Measurements from ENCODE around the gene TIAM1.

TIAM1 gene

DNA sequence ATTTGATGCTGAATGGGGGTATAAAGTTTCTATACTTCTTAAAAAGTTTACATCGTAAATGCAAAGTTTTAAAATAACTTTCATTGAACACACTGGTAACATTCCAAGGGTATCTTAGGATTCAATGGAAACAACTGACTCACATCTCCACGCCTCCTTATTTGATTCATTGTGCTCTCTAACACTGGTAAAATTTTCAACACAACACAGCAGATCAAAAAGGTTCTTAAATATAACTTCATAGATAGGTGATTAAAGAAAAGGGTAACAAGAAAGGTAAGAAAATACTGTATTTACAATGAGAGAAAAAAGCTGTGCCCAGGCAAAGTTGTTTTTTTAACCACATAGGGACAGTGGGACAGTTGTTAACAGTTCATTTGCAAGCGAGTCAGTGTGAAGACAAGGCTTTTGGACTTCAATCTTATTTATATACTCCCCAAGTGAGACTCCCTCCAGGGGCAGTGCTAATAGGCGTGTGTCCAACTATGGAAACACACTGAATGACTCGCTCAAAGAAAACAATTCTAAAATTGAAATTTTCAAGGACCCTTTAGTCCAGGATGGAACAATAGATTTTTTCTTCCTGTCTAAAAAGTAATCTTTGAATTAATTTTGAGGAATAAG is 140.5 kb downstream of the TIAM1 start:
- no peak for DNase-seq (ENCODE audit: low spot score)

GRCh38 chr21:31201548-31201947 is 142.5 kb downstream of the TIAM1 start:
- no peak for DNase-seq (ENCODE audit: low spot score)

DNA sequence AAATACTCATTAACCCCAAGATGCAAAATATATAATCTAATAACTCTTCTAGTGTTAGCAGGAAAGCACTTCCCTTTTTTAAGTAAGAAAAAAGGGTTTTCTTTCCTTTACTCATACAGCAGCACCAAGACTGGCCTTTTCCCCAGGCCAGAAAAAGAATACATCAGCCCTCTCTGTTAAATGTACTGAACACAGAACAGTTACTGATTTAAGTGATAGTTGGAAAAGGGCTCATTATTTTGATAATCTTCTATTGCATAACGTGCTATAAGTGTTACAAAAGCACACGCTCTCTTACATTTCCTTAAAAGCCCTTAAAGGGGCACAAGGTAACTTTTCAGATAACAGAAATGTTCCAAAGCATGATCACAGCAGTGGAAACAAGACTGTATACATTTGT is 142.9 kb downstream of the TIAM1 start:
- DNase-seq (ENCODE audit: low spot score) = no peak

- DNase-seq (ENCODE audit: low spot score) = peak; percentile 21
These were observed 145.5 kb downstream of the TIAM1 start for GRCh38 chr21:31198575-31198974.

DNA sequence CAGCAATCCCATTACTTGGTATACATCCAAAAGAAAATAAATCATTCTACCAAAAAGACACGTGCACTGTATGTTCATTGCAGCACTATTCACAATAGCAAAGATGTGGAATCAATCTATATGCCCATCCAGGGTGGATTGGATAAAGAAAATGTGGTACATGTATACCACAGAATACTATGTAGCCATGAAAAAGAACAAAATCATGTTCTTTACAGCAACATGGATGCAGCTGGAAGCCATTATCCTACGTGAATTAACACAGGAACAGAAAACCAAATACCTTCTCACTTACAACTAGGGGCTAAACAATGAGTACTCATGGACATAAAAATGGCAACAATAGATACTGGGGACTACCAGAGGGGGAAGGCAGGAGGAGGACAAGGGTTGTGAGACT is 147.3 kb downstream of the TIAM1 start:
- DNase-seq (ENCODE audit: low spot score) = no peak

DNA sequence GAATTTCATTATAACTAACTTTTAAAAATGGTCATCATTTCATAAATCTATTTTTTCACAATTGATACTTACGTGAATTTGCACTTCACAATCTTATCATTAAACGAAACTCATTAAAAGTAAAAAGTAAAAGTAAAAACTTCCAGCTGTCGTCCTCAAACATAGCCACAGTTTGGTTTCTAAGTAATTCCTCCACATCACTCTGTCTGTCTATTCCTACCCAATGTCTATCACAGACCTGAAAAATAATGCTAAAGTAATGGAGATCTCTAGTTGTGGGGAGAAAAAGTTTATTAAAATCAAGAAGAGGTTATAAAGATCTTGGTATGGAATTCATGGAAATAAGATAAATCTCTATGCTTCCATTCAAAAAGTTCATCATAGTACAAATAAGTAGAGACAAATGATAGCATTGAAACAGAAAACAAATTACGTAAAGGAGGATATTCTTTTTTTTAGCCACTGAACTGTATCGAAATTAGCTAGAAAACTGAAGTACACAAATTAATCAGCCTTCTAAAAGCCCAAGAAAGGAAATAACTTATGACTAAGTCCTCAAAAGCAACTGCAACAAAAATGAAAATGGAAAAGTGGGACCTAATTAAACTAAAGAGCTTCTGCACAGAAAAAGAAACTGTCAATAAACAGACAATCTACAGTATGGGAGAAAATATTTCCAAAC is 148.6 kb downstream of the TIAM1 start:
- DNase-seq (ENCODE audit: low spot score) = no peak

GRCh38 chr21:31194510-31195293 is 149.4 kb downstream of the TIAM1 start:
- no peak for DNase-seq (ENCODE audit: low spot score)

DNA sequence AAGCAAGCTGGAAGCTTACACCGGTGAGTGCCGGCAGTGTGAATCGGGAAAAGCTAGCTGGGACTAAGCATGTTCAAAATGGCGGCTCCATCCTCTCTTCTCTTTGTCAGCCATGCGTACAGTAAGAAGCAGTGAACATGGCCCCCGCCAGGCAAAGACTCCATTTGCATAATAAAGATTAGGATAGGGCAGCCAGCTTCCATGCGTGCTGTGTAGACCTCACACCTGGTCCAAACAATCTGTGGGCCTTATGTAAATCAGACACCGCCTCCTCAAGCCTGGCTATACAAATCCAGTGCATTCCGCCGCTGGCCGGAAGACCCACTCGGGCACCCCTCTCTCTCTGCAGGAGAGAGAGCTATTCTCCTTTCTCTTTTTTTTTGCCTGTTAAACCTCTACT is 150.3 kb downstream of the TIAM1 start:
- DNase-seq (ENCODE audit: low spot score) = no peak

DNA sequence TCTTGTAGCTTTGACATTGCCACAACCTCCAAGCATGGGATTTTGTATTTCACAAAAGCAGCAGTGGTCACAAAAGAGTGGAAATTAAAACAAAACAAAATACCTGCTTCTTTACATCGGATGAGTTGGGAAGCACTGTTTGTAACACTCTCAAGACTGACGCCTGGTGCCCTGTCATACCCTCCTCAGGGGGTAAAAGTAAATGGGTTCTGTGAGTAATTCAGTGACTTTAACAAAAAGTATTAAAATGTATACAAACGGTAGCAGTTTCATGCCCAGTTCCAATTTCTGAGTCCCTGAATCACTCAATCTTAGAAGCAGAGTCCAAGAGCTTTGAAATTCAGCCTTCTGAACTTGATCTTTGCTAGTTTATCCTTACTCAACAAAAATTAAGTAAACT is 152.5 kb downstream of the TIAM1 start:
- no peak for DNase-seq (ENCODE audit: low spot score)

GRCh38 chr21:31190516-31190915 is 153.5 kb downstream of the TIAM1 start:
- no peak for DNase-seq (ENCODE audit: low spot score)

DNA sequence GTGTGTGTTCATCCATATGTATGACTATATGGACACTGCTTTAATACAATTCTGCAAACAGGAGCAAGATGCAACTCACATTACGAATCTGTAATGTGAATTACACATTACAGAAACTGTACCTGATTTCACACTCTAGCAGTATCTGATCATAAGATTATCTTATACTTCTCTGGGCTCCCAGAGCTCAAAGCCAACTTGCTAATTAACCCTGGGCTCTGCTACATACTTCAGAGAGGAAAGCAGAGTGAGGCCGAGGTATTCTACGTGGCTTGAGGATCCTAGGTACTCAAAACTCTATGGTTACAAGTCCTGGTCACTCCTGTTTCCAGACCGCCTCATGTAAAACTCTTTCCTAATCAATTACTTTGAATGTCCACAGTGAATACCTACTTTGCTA is 156.6 kb downstream of the TIAM1 start:
- no peak for DNase-seq (ENCODE audit: low spot score)

GRCh38 chr21:31186916-31187315 is 157.1 kb downstream of the TIAM1 start:
- no peak for DNase-seq (ENCODE audit: low spot score)

GRCh38 chr21:31185663-31186062 is 158.4 kb downstream of the TIAM1 start:
- no peak for DNase-seq (ENCODE audit: low spot score)

- DNase-seq (ENCODE audit: low spot score) = no peak
These were observed 159.2 kb downstream of the TIAM1 start for GRCh38 chr21:31184876-31185275.

DNA sequence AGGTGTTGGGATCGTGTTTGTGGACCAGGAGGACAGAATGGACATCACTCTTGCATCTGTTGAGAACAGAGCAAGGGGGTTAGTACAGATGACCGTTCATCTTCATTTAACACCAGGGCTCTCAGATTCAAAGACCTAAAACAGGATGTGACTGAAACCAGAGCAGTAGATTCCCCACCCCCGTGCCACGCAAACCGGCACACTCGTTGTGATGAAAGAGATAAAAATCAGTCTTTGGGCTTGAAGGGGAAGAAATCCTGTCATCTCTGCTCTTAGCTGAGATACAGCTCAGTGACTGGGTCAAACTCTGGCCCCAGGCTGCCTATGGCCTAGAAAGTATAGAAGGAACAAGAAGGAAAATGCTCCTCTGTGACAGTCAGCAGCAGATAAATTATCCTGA is 159.6 kb downstream of the TIAM1 start:
- DNase-seq (ENCODE audit: low spot score) = no peak

DNA sequence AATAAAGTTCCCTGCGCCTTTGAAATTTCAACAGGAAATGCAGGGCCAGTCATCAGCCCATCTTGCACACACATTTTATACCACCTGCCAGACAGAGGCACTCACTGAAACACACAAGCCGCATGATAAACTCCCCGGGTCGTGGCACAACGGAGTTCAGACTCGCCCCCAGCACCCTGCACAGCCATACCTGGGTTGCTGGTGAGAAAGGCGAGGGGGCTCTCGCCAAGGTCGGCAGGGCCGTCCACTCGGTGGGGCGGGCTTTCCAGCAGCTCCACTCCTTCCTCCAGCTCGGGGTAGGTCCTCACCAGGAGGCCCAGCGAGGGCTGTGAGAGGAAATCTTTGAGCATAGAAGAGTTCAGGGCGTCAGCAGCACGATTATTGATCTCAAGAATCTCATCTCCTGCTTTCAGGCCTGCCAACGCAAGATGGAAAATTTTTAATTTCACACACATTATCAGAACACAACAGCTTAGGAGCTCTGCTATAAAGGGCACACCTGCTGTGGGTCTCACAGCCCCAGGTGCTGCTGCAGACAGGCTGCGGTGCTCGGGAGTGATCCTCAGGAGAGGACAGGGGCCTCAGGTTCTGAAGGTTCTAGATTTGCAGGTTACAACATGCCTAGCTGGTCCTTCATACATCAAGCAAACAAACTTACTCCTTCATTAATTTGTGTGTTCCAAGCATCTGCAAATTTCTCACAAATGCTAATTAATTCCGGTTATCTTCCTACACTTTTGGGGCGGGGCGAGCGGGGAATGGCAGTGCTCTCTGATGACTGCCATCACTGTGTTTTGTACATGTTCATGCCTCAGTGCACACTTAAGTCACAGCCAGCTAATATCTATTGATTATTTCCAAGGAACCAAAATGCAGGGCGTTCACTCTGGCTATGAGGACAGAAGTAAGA is 161.6 kb downstream of the TIAM1 start:
- DNase-seq (ENCODE audit: low spot score) = no peak

GRCh38 chr21:31181082-31181750 is 162.8 kb downstream of the TIAM1 start:
- DNase-seq (ENCODE audit: low spot score) = no peak

GRCh38 chr21:31180256-31181081 is 163.6 kb downstream of the TIAM1 start:
- peak; percentile 39 for DNase-seq (ENCODE audit: low spot score)

DNA sequence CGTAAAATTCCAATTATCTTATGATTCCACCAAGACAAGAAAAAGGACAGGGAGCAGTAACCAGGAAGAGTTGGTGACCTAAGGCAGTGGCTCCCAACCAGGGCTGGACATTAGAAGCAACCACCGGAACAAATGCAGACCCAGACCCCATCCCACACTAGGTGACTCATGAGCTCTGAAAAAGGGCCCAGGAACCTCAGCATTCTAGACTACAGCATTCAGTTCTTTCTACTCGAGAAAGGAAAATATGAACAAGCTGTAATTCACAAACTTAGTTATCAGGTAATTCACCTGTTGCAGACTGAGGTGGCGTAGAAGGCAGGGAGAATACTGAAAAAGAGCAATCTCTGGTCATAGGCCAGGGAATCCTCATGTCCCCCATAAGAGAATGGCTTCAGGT is 167.3 kb downstream of the TIAM1 start:
- no peak for DNase-seq (ENCODE audit: low spot score)

- no peak for DNase-seq (ENCODE audit: low spot score)
These were observed 167.9 kb downstream of the TIAM1 start for GRCh38 chr21:31176080-31176551.
